Loucy (cell line): Measurements from ENCODE around the gene FYB2.

Experiments
- H2AFZ ChIP-seq: fragments of 200-600 bp; sonication (generic); 2 replicates; pipeline ENCODE4 v1.6.0; 2016; ENCODE audit warnings: antibody characterized with exemption, mild to moderate bottlenecking, low read length, moderate library complexity
- H3F3A ChIP-seq: fragments of 200-600 bp; 2 replicates; pipeline ENCODE4 v1.6.0; 2016; ENCODE audit warnings: antibody characterized with exemption, low read depth, mild to moderate bottlenecking
- H3K27me3 ChIP-seq: fragments of 200-600 bp; sonication (generic); 2 replicates; pipeline ENCODE4 v1.6.1; 2014; ENCODE audit warnings: low read length, mild to moderate bottlenecking; ENCODE audit not compliant: insufficient read depth, poor library complexity, severe bottlenecking
- H3K36me3 ChIP-seq: fragments of 200-600 bp; sonication (generic); 2 replicates; pipeline ENCODE4 v1.6.1; 2016; ENCODE audit warnings: low read length; ENCODE audit not compliant: insufficient read depth
- H3K4me1 ChIP-seq: fragments of 200-600 bp; sonication (generic); 2 replicates; pipeline ENCODE4 v1.5.1; 2014; ENCODE audit warnings: low read length, mild to moderate bottlenecking; ENCODE audit not compliant: insufficient read depth, poor library complexity, severe bottlenecking
- H3K4me2 ChIP-seq: fragments of 200-600 bp; sonication (generic); 2 replicates; pipeline ENCODE4 v1.6.0; 2014; ENCODE audit warnings: antibody characterized with exemption, low read length, low read depth, mild to moderate bottlenecking; ENCODE audit not compliant: poor library complexity, severe bottlenecking
- H3K4me3 ChIP-seq: fragments of 200-600 bp; sonication (generic); 2 replicates; pipeline ENCODE4 v1.5.1; 2014; ENCODE audit warnings: low read length, mild to moderate bottlenecking, mixed read lengths; ENCODE audit not compliant: poor library complexity, severe bottlenecking
- H3K79me2 ChIP-seq: fragments of 200-600 bp; sonication (generic); 2 replicates; pipeline ENCODE4 v1.6.1; 2014; ENCODE audit warnings: low read length; ENCODE audit not compliant: insufficient read depth
- H3K9ac ChIP-seq: fragments of 200-600 bp; sonication (generic); 2 replicates; pipeline ENCODE4 v1.6.0; 2014; ENCODE audit warnings: mild to moderate bottlenecking, low read depth, low read length, moderate library complexity; ENCODE audit not compliant: poor library complexity, severe bottlenecking
- H3K9me2 ChIP-seq: fragments of 200-600 bp; sonication (generic); replicated peaks from 2 replicates; pipeline ENCODE4 v1.6.1; 2016; ENCODE audit warnings: low read depth, low read length, mixed read lengths
- H3K9me3 ChIP-seq: fragments of 200-600 bp; sonication (generic); 2 replicates; pipeline ENCODE4 v1.6.1; 2014; ENCODE audit warnings: mild to moderate bottlenecking, antibody characterized with exemption, low read length, low read depth; ENCODE audit not compliant: insufficient read depth
- H4K20me1 ChIP-seq: fragments of 200-600 bp; sonication (generic); 2 replicates; pipeline ENCODE4 v1.6.0; 2014; ENCODE audit warnings: antibody characterized with exemption, low read length, mild to moderate bottlenecking; ENCODE audit not compliant: insufficient read depth, poor library complexity, severe bottlenecking
- EZH2phosphoT487 ChIP-seq: fragments of 200-600 bp; IDR thresholded peaks from 2 replicates; pipeline ENCODE4 v1.6.1; 2018; ENCODE audit warnings: antibody characterized with exemption, mild to moderate bottlenecking, moderate library complexity, borderline replicate concordance
- TF ChIP-seq, protein P1 (sequence below): fragments of 200-600 bp; sonication (generic); conservative IDR thresholded peaks from 2 replicates; pipeline ENCODE4 v1.5.1; 2014; ENCODE audit warnings: mild to moderate bottlenecking, antibody characterized with exemption, low read length

The FYB2 gene

DNA sequence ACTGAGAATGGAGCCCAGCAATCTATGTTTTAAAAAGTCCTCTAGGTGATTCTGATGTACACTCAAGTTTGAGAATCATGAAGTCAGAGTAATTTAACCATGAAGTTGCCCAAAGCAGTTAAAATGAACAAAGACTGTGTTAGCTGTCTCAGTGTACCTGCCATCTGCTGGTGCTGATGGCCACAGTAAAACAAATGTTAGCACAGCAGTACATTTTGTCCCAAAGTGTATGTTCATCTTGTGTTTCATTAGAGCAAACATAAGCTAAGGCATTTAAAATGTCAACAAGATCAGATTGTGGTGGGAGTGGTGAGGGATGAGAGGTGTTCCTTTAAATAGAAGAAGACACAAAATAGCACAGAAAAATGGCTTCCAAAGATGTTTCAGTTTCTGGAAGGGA is 31.1 kb downstream of the FYB2 start:
- Histone ChIP-seq H3K36me3 (no peaks in the 10 kb centered on the region), H3K4me2 (no peak overlapping the region), H3K4me3 (no peak overlapping the region), H3K9ac (no peak overlapping the region), H3K4me1 (no peaks in the 10 kb centered on the region), H3K9me3 (no peaks in the 10 kb centered on the region), H3K79me2 (no peaks in the 10 kb centered on the region), H2AFZ (no peak overlapping the region), H3F3A (no peaks in the 10 kb centered on the region), H4K20me1 (no peaks in the 10 kb centered on the region), H3K9me2 (no peaks in the 10 kb centered on the region), H3K27me3 (no peaks in the 10 kb centered on the region)
- TF ChIP-seq EZH2phosphoT487: no peak
- TF ChIP-seq, protein P1, sequence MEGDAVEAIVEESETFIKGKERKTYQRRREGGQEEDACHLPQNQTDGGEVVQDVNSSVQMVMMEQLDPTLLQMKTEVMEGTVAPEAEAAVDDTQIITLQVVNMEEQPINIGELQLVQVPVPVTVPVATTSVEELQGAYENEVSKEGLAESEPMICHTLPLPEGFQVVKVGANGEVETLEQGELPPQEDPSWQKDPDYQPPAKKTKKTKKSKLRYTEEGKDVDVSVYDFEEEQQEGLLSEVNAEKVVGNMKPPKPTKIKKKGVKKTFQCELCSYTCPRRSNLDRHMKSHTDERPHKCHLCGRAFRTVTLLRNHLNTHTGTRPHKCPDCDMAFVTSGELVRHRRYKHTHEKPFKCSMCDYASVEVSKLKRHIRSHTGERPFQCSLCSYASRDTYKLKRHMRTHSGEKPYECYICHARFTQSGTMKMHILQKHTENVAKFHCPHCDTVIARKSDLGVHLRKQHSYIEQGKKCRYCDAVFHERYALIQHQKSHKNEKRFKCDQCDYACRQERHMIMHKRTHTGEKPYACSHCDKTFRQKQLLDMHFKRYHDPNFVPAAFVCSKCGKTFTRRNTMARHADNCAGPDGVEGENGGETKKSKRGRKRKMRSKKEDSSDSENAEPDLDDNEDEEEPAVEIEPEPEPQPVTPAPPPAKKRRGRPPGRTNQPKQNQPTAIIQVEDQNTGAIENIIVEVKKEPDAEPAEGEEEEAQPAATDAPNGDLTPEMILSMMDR: no peak

DNA sequence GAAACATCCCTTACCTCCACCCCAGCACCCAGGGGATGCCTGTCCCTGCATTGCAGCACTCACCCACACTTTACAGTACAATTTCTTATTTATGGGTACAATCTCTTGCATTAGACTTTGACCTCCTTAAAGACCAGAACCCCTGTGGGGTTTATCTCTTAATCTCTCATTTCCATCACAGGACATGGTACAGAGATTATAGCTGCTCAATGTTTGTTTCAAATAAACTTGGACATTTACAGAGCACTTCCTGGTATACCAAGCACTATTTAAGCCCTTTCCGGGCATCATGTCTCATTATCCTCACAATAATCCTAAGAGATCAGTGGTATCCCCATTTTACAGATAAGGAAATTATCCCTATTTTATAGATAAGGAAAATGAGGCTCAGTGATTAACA is 31.9 kb downstream of the FYB2 start:
- Histone ChIP-seq H3F3A (no peaks in the 10 kb centered on the region), H4K20me1 (no peaks in the 10 kb centered on the region), H3K36me3 (no peaks in the 10 kb centered on the region), H3K79me2 (no peaks in the 10 kb centered on the region), H2AFZ (no peak overlapping the region), H3K27me3 (no peaks in the 10 kb centered on the region), H3K4me3 (no peak overlapping the region), H3K4me2 (no peak overlapping the region), H3K4me1 (no peaks in the 10 kb centered on the region), H3K9me2 (no peaks in the 10 kb centered on the region), H3K9ac (no peak overlapping the region), H3K9me3 (no peaks in the 10 kb centered on the region)
- TF ChIP-seq, protein P1: no peak
- no peak for TF ChIP-seq EZH2phosphoT487

DNA sequence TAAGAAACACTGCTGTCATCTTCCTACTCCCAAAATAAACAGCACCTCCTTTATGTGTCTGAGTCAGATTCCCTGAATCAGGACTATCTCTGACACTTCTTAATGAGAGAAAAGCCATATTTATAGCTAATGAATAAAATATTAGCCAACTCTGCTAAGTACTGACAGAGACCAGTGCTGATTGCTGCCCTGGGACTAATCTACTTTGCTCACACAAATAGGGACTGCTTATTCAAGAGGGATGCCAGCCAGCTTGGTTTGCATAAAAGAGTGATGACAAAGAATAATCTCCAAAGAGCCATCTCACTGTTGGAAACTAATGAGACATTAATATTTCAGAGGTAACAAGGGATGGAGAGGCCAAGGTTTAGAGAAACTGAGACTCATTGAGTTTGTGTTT is 36.4 kb downstream of the FYB2 start:
- Histone ChIP-seq H3K36me3 (no peaks in the 10 kb centered on the region), H3K9me2 (no peaks in the 10 kb centered on the region), H3K4me1 (no peaks in the 10 kb centered on the region), H3K9me3 (no peaks in the 10 kb centered on the region), H3K27me3 (no peaks in the 10 kb centered on the region), H2AFZ (no peak overlapping the region), H4K20me1 (no peaks in the 10 kb centered on the region), H3K4me2 (no peak overlapping the region), H3K79me2 (no peaks in the 10 kb centered on the region), H3K4me3 (no peak overlapping the region), H3F3A (no peaks in the 10 kb centered on the region), H3K9ac (no peak overlapping the region)
- TF ChIP-seq, protein P1: no peak
- no peak for TF ChIP-seq EZH2phosphoT487
